ENCODE results near the gene MICAL2. TPM values are rescaled to one million over a fixed set of nuclear protein-coding genes. Genes with fewer than 3 reads are reported as not detected.

Gene MICAL2
- polyA plus RNA-seq, 1 experiment: 135 TPM

DNA sequence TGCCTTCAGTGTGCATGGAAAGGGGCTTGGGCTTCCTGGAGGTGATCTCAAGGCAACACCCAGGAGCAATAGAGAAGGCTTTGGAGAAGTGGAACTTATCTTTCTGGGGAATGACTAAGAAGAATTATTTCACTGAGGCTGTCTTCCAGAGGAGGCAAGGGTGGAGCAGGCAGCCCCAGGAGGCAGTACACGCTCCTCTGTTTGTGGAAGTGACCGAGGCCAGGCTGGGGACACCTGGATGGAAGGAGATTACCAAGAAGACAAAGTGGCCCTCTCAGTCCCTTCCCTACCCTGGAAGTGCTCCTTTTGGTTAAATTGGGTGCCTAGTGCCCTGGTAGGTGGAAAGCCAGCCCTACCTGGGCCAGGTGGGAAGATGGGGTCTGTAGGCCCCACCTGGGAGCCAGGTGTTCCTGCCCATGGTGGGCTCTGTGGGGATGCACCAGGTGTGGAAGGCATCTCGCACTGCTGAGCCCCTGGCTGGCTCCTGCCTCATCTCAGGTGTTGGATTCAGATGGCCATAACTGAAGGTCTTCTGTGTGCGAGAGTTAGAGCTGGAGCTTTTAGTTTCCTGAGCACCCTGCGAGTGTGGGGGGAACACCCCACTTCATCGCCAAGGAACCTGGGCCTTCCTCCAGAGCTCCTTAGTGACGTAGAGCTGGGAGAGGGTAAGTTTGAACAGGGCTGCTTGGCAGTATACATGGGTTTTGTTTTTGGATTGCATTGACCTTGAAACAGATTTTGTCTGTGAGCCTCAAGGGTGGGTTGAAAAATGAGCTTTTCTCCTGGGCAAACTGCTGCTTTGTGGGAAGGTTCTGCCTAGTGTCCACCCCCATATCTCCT, 46.1 kb downstream of the MICAL2 start:
- POLR2A ChIA-PET: interaction anchor here (0.6 kb wide), 1 partner anchor 128 kb away, joined by 3 read pairs; no protein-coding TSS in a partner anchor

DNA sequence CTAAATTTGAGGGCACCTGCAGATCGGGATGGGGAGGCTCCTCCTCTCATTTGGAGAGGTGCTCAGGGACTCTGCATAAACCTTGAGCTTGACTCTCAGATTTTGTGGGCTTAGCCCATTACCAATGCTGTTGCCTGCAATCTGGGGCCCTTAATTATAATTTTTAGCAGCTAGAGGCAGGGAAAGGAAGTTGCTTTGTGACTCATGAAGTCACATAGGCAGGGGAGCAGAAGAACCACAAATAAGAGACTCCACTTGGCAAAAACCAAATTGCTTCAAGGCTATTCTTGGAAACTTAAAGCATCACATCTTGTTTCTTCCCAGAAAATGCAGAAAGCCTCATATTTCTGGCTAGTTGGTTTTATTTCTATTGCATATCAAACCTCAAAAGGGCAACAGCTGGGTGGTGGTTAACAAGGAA, 46.9 kb downstream of the MICAL2 start:
- peak; percentile 73 for DNase-seq (ENCODE audit: low read depth)
- ChIA-PET CTCF (interaction anchor here (1.1 to 1.3 kb wide), 2 partner anchors 42 to 50 kb away, joined by 3 to 4 read pairs; no protein-coding TSS in a partner anchor), POLR2A (interaction anchor here (0.7 kb wide), 1 partner anchor 30 kb away, joined by 8 read pairs; no protein-coding TSS in a partner anchor)
- Histone ChIP-seq H3K36me3 (ENCODE audit: control insufficient read depth, insufficient read depth, low read length) (peaks cover 3% of the 10 kb centered on the region), H3K4me3 (ENCODE audit: low read depth, low read length) (no peak overlapping the region), H3K27me3 (ENCODE audit: control insufficient read depth, insufficient read depth, low read length) (no peaks in the 10 kb centered on the region)
- TF ChIP-seq, protein P1, sequence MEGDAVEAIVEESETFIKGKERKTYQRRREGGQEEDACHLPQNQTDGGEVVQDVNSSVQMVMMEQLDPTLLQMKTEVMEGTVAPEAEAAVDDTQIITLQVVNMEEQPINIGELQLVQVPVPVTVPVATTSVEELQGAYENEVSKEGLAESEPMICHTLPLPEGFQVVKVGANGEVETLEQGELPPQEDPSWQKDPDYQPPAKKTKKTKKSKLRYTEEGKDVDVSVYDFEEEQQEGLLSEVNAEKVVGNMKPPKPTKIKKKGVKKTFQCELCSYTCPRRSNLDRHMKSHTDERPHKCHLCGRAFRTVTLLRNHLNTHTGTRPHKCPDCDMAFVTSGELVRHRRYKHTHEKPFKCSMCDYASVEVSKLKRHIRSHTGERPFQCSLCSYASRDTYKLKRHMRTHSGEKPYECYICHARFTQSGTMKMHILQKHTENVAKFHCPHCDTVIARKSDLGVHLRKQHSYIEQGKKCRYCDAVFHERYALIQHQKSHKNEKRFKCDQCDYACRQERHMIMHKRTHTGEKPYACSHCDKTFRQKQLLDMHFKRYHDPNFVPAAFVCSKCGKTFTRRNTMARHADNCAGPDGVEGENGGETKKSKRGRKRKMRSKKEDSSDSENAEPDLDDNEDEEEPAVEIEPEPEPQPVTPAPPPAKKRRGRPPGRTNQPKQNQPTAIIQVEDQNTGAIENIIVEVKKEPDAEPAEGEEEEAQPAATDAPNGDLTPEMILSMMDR (IDR thresholded peaks at IDR 0.05; ENCODE audit: insufficient read depth, low read depth, low read length): peak; percentile 7; the same call in 1 of the 2 replicates

More for the DNA sequence above, 46.1 kb downstream of the MICAL2 start:
- Histone ChIP-seq H3K27me3 (ENCODE audit: control insufficient read depth, insufficient read depth, low read length) (no peaks in the 10 kb centered on the region), H3K36me3 (ENCODE audit: control insufficient read depth, insufficient read depth, low read length) (peaks cover 3% of the 10 kb centered on the region), H3K4me3 (ENCODE audit: low read depth, low read length) (no peak overlapping the region)
- CTCF ChIA-PET: interaction anchor here (0.5 to 1.3 kb wide), 3 partner anchors 43 to 497 kb away, joined by 3 to 4 read pairs (median 3); no protein-coding TSS in a partner anchor
- no peak for DNase-seq (ENCODE audit: low read depth)
- TF ChIP-seq, protein P1 (IDR thresholded peaks at IDR 0.05; ENCODE audit: insufficient read depth, low read depth, low read length): no peak

DNA sequence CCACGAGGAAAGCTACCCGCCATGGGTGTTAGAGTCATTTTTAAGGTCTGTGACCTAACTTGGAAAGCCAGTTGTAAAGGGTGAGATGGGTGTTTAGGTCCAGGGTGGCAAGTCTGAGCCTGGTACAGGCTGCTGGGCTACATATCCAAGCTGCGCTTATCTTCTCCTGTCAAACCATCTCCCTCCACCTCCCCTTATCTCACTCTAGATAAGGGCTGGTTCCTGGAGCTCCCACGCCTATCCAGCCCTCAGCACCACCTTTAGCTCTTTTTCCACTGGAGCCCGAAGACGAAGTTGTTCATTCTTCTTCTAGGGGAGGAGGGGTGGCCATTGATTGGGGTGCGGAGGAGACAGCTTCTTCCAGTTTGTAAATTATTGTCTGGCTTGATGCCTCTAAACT, 48.5 kb downstream of the MICAL2 start:
- TF ChIP-seq, protein P1 (IDR thresholded peaks at IDR 0.05; ENCODE audit: insufficient read depth, low read depth, low read length): no peak
- peaks cover 5% of the 10 kb centered on the region for H3K36me3 ChIP-seq (ENCODE audit: control insufficient read depth, insufficient read depth, low read length)
- ChIA-PET CTCF (interaction anchor here (0.6 to 1.8 kb wide), 4 partner anchors 31 to 112 kb away, joined by 3 to 9 read pairs (median 4); no protein-coding TSS in a partner anchor), POLR2A (no interaction called here)
- DNase-seq (ENCODE audit: low read depth): no peak
- H3K4me3 ChIP-seq (ENCODE audit: low read depth, low read length): no peak overlapping the region
- H3K27me3 ChIP-seq (ENCODE audit: control insufficient read depth, insufficient read depth, low read length): no peaks in the 10 kb centered on the region

DNA sequence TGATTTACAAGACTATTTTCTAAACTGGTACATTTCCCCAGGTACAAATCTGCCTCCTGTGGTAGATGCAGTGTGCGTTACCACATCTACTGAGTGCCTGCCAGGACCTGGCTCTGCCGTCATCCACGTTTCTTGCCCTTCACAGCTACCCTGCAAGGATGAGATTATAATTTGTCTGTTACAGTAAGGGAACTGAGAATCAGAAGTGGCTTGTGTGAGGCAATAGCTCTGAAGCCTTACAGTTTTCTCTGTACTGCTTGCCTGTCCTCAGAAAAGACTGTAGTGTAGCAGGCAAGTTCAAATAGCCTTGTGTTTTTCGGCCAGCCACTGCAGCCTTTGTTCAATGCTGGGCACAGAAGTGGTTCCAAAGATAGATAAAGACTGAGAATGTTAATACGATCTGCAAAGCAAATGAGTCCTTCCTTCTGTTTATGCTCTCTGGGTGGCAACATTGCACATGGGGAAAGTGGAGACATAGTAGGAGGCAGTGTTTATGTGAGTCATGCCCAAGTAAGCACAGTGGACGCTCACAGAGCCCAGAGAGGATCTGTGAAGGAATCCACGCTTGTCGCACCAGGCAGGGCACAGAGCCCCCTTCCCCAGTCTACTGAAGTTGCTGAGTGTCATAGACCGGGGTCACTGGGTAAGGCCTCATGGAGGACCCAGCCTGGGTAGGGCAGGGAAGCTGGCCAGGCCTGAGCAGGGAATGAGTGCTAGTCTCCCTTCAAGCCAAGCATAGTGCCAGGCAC, 49.1 kb downstream of the MICAL2 start:
- peak; percentile 69 for DNase-seq (ENCODE audit: low read depth)
- ChIA-PET CTCF (interaction anchor here (0.6 to 1.8 kb wide), 4 partner anchors 30 to 112 kb away, joined by 3 to 9 read pairs (median 4); no protein-coding TSS in a partner anchor), POLR2A (no interaction called here)
- Histone ChIP-seq H3K4me3 (ENCODE audit: low read depth, low read length) (no peak overlapping the region), H3K27me3 (ENCODE audit: control insufficient read depth, insufficient read depth, low read length) (no peaks in the 10 kb centered on the region), H3K36me3 (ENCODE audit: control insufficient read depth, insufficient read depth, low read length) (peaks cover 3% of the 10 kb centered on the region)
- TF ChIP-seq, protein P1 (IDR thresholded peaks at IDR 0.05; ENCODE audit: insufficient read depth, low read depth, low read length): 0 out of 2 replicates have a peak, but pooled peaks have one; percentile 12

All from BJ (cell line).